ENCODE measurements around the gene C16orf82.

The C16orf82 gene

DNA sequence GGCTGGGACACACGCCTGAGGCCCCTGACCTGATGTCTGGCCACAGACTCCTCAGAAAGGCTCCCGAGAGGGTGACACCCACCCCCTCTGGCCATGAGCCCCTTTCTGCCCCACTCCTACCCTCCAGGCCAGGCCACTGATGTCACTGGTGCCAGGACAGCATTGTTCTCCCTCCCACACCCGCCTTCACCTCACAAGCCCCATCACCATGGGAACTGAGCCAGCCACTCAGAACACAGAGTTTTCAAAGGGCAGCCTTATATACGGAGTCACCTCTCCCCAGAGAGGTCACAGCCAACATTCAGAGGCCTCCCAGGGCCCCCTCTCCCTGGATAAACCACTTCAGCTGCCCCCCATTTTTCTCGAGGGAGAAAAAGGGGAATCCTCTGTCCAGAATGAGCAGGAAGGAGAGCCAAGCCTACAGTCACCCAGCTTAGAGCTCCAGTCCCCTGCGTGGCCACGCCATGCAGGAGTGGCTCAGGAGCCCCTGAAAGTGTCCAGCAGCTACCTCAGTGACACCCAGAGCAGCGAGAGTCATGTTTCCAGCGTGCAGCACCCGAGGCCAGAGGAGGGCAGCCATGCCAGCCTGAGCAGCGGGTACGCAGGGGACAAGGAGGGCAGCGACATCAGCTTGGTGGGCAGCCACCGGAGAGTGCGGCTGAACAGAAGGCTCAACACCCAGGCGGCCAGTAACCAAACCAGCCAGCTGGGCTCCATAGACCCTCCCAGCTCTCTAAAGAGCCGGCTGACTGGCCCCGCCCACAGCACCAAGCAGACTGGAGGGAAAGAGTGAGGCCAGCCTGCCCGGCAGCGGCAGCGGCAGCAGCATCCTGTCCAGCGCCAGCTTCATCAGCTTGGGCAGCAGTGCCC is at the start of gene C16orf82:
C16orf82 (plus strand) TSS at position 260 of the 870 bp plus-strand sequence.
- in situ Hi-C loops (cut with HindIII; ENCODE audit: low sequenced_read_pairs): no loop called here
- no peak within 1 kb of the TSS for H3K4me3 ChIP-seq (ENCODE audit: low read depth, low read length)
- no peak for DNase-seq (ENCODE audit: low read depth)
- TF ChIP-seq, protein P1, sequence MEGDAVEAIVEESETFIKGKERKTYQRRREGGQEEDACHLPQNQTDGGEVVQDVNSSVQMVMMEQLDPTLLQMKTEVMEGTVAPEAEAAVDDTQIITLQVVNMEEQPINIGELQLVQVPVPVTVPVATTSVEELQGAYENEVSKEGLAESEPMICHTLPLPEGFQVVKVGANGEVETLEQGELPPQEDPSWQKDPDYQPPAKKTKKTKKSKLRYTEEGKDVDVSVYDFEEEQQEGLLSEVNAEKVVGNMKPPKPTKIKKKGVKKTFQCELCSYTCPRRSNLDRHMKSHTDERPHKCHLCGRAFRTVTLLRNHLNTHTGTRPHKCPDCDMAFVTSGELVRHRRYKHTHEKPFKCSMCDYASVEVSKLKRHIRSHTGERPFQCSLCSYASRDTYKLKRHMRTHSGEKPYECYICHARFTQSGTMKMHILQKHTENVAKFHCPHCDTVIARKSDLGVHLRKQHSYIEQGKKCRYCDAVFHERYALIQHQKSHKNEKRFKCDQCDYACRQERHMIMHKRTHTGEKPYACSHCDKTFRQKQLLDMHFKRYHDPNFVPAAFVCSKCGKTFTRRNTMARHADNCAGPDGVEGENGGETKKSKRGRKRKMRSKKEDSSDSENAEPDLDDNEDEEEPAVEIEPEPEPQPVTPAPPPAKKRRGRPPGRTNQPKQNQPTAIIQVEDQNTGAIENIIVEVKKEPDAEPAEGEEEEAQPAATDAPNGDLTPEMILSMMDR (IDR thresholded peaks at IDR 0.05; ENCODE audit: low read depth, low read length, missing control alignments): no peak

DNA sequence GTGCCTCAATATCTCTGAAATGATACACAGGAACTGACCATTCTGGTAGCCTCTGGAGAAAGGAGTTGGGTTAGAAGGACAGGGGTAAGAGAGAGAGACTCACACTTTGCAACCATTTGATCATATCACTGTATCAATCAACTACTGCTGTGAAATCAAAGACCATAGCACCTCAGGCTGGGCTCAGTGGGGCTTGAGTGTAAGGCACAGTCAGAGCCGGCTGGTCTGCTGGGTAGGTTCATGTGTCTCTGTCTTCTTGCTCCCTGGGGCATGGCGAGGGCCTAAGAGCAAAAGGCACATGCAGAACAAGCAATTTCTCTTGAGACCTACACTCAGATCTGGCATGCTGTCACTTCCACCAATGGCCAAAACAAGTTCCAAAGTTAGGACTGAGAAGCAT is 46.7 kb upstream of the C16orf82 start:
- TF ChIP-seq, protein P1 (IDR thresholded peaks at IDR 0.05; ENCODE audit: low read depth, low read length, missing control alignments): no peak
- DNase-seq (ENCODE audit: low read depth): no peak
- in situ Hi-C loops (cut with HindIII; ENCODE audit: low sequenced_read_pairs): no loop called here
- no peak overlapping the region for H3K4me3 ChIP-seq (ENCODE audit: low read depth, low read length)

GRCh38 chr16:27024010-27024409 is 42.7 kb upstream of the C16orf82 start:
- in situ Hi-C loops (cut with HindIII; ENCODE audit: low sequenced_read_pairs): no loop called here
- H3K4me3 ChIP-seq (ENCODE audit: low read depth, low read length): no peak overlapping the region
- no peak for DNase-seq (ENCODE audit: low read depth)
- TF ChIP-seq, protein P1 (IDR thresholded peaks at IDR 0.05; ENCODE audit: low read depth, low read length, missing control alignments): no peak

DNA sequence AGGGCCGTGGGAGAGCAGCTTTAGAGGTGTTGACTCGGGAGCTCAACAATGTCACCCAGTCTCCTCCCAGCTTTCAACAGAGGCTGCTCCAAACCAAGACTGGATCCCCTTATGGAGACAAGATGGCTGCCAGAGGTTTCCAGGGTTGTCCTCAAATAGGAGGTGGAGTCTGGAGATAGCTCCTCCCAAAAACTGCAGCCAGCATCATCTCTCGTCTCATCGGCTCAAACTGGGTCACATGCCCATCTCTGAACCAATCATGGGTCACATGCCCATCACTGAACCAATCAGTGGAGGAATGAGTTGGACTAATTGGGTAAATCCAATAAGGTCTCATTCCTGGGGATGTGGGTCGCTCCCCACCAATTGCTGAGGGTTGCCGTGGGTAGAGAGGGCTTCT is 41.1 kb upstream of the C16orf82 start:
- in situ Hi-C loops (cut with HindIII; ENCODE audit: low sequenced_read_pairs): no loop called here
- DNase-seq (ENCODE audit: low read depth): no peak
- TF ChIP-seq, protein P1 (IDR thresholded peaks at IDR 0.05; ENCODE audit: low read depth, low read length, missing control alignments): no peak
- no peak overlapping the region for H3K4me3 ChIP-seq (ENCODE audit: low read depth, low read length)

DNA sequence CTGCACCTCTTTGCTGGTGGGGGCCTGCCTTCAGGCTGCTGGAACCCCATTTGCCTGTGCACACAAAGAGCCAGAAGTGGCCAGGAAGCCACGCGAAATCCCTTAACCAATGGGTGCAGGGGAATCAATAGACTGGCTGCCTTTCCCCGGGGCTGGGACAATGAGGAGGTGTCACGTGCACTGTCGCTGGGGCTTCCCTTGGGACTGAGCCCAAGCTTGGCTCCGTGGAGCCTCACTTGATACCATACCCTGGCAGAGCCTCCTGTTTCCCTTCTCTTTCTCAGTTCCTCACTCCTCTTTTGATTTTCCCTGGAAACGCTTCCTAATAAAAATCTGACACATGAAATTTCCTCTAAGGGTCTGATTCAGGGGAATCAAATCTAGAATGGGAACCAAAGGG is 38.8 kb upstream of the C16orf82 start:
- in situ Hi-C loops (cut with HindIII; ENCODE audit: low sequenced_read_pairs): no loop called here
- no peak overlapping the region for H3K4me3 ChIP-seq (ENCODE audit: low read depth, low read length)
- no peak for DNase-seq (ENCODE audit: low read depth)
- TF ChIP-seq, protein P1 (IDR thresholded peaks at IDR 0.05; ENCODE audit: low read depth, low read length, missing control alignments): no peak

- no peak for DNase-seq (ENCODE audit: low read depth)
- TF ChIP-seq, protein P1 (IDR thresholded peaks at IDR 0.05; ENCODE audit: low read depth, low read length, missing control alignments): no peak
- H3K4me3 ChIP-seq (ENCODE audit: low read depth, low read length): no peak overlapping the region
- in situ Hi-C loops (cut with HindIII; ENCODE audit: low sequenced_read_pairs): no loop called here
Observed at GRCh38 chr16:27028591-27029110, 38.1 kb upstream of the C16orf82 start.

All from astrocyte of the cerebellum (primary cell).